Breast epithelium (tissue), 3 donors: ENCODE data around the gene GAPT.

ENCODE experiments used
- POLR2AphosphoS5 ChIP-seq, 3 donors: sonication (generic); formaldehyde crosslinking; IDR thresholded peaks; one replicate each; pipeline ENCODE4 v1.6.1; 2017; ENCODE audit warnings: antibody characterized with exemption in 3 of 3
- TF ChIP-seq, protein P1 (sequence below), 3 donors: fragments of 450-650 bp; IDR thresholded peaks; one replicate each; pipeline ENCODE4 v1.5.1; 2016 to 2017; ENCODE audit warnings: antibody characterized with exemption in 3 of 3, mild to moderate bottlenecking in 3 of 3, moderate library complexity in 3 of 3

- TF ChIP-seq, protein P1, sequence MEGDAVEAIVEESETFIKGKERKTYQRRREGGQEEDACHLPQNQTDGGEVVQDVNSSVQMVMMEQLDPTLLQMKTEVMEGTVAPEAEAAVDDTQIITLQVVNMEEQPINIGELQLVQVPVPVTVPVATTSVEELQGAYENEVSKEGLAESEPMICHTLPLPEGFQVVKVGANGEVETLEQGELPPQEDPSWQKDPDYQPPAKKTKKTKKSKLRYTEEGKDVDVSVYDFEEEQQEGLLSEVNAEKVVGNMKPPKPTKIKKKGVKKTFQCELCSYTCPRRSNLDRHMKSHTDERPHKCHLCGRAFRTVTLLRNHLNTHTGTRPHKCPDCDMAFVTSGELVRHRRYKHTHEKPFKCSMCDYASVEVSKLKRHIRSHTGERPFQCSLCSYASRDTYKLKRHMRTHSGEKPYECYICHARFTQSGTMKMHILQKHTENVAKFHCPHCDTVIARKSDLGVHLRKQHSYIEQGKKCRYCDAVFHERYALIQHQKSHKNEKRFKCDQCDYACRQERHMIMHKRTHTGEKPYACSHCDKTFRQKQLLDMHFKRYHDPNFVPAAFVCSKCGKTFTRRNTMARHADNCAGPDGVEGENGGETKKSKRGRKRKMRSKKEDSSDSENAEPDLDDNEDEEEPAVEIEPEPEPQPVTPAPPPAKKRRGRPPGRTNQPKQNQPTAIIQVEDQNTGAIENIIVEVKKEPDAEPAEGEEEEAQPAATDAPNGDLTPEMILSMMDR (IDR thresholded peaks at IDR 0.05) = no peak
- no peak for TF ChIP-seq POLR2AphosphoS5 (IDR thresholded peaks at IDR 0.05)
Observed at GRCh38 chr5:58456486-58456885, 34.7 kb upstream of the GAPT start.
